Heart left ventricle (tissue), 16 donors: ENCODE results near the gene ASIC4. TPM values are rescaled to one million over a fixed set of nuclear protein-coding genes. Genes with fewer than 3 reads are reported as not detected.

ENCODE experiments used
- ATAC-seq, 4 donors: fragments of 200-7000 bp; cut with Tn5 transposase; one replicate each; pipeline ENCODE4 v1.9.1; 2020 to 2022; ENCODE audit warnings: moderate library complexity in 4 of 4, mild to moderate bottlenecking in 3 of 4, moderate number of reproducible peaks in 1 of 4
- DNase-seq, 5 donors: peaks; one replicate each; pipeline ENCODE4 v3.0.0-alpha.2; 2020
- H3K27ac ChIP-seq, 12 donors: fragments of 200-600 bp; sonication (generic) in 4 of 12; one replicate each; pipeline versions ENCODE4 v1.5.0 to v1.8.0; 2016 to 2022; ENCODE audit warnings: mild to moderate bottlenecking in 2 of 12
- H3K27me3 ChIP-seq, 9 donors: fragments of 200-600 bp; sonication (generic) in 2 of 9; one replicate each; pipeline versions ENCODE4 v1.5.1 to v1.8.0; 2016 to 2022; ENCODE audit warnings: mild to moderate bottlenecking in 3 of 9
- H3K36me3 ChIP-seq, 9 donors: fragments of 200-600 bp; sonication (generic) in 2 of 9; one replicate each; pipeline versions ENCODE4 v1.5.0 to v1.8.0; 2018 to 2022; ENCODE audit warnings: mild to moderate bottlenecking in 2 of 9
- H3K4me1 ChIP-seq, 12 donors: fragments of 200-600 bp; sonication (generic) in 4 of 12; one replicate each; pipeline versions ENCODE4 v1.5.0 to v1.8.0; 2016 to 2022; ENCODE audit warnings: mild to moderate bottlenecking in 3 of 12
- H3K4me3 ChIP-seq, 12 donors: fragments of 200-600 bp; sonication (generic) in 4 of 12; one replicate each; pipeline versions ENCODE4 v1.5.0 to v1.8.0; 2017 to 2022; ENCODE audit warnings: mild to moderate bottlenecking in 9 of 12, moderate library complexity in 4 of 12
- H3K9me3 ChIP-seq, 12 donors: fragments of 200-600 bp; sonication (generic) in 4 of 12; one replicate each; pipeline versions ENCODE4 v1.5.0 to v1.8.0; 2016 to 2022; ENCODE audit warnings: mild to moderate bottlenecking in 1 of 12
- CTCF ChIP-seq, 12 donors: fragments of 200-600 bp; sonication (generic) in 4 of 12; IDR thresholded peaks; one replicate each; pipeline versions ENCODE4 v1.5.0 to v1.8.0; 2018 to 2022; ENCODE audit warnings: antibody characterized with exemption in 12 of 12, mild to moderate bottlenecking in 5 of 12
- POLR2A ChIP-seq, 2 donors: fragments of 450-650 bp; IDR thresholded peaks; one replicate each; pipeline ENCODE4 v1.6.1; 2017; ENCODE audit warnings: antibody characterized with exemption in 2 of 2, mild to moderate bottlenecking in 2 of 2, moderate library complexity in 2 of 2
- WGBS, 4 donors: extraction: QIAGEN DNeasy Blood & Tissue Kit in 2 of 4; methylation state at CpG; one replicate each; pipeline versions ENCODE4 v1.1.5 to v1.1.7; 2013 to 2018; 5-methylcytosine and 5-hydroxymethylcytosine counted together
- intact Hi-C, 10 donors: fragments of 100-400 bp; cut with DNase I; formaldehyde crosslinking; loops; one replicate each; pipeline versions ENCODE4 v1.11.1 to v1.14.2; 2022
- polyA plus RNA-seq, 2 donors: library from polyadenylated mRNA; stranded (reverse); fragments of 200-250 nt; gene quantifications; one replicate each; pipeline ENCODE4 v1.2.3, GENCODE V29; 2013
- total RNA-seq, 9 donors: library from RNA; depleted of rRNA in 2 of 9; stranded (reverse); fragments of >200 nt in 2 of 9; fragmentation: NEBNext Ultra II Directional in 3 of 9; extraction: Animal tissue kit (Norgen Biotek cat#: 25700) in 3 of 9; gene quantifications; one replicate each; pipeline versions ENCODE4 v1.1.0 to v1.2.4, GENCODE V29; 2016 to 2023
- donor health status: ischemic (EF 13 %, LVEDD 7.1; RV severe dilation, severe dysfunction).
- donor health status: healthy with polysubstance abuse.
- donor health status: DM: no; HTN: yes; CAD: no.
- donor health status: DM: no; HTN: no; CAD: no.
- donor health status: ischemic (EF 25% LVEDD 6.9; RV normal size, moderate dysfunction).
- donor health status: ischemic (EF 25% LVEDD 5.7; RV mildly dilated, moderate dysfunction).
- donor health status: healthy.
- donor health status: DM: yes; HTN: yes; CAD: no.
- donor health status: ischemic (EF 35%, LVEDD 5.7; RV mildly dilated, moderate dysfunction).
- donor health status: nonischemic (EF 11% LVEDD 7.7; RV severe dilation, severe dysfunction).
- donor health status: DM: yes; HTN: yes; CAD: no.
- donor health status: PGD.
- donor health status: ischemic (EF 29% LVEDD 5.4; RV normal size, mild dysfunction).
- donor health status: nonischemic (EF 23%, LVEDD 6.1; RV moderate dilation, normal function).

The ASIC4 gene
- total and polyA plus RNA-seq, 11 donors, result 0.03 to 0.10 (median 0.08) TPM; not detected in 8

- TF ChIP-seq POLR2A (IDR thresholded peaks at IDR 0.05) (no peak), CTCF (IDR thresholded peaks at IDR 0.05) (no peak)
- Histone ChIP-seq H3K4me3 (peak overlapping the region; percentile 50 to 92 (median 68)), H3K27me3 (peaks cover 0 to 30% (median 0%) of the 10 kb centered on the region in 9 donors), H3K4me1 (peaks cover 0 to 31% (median 10%) of the 10 kb centered on the region in 12 donors), H3K27ac (peak overlapping the region; percentile 71 to 96 (median 90)), H3K9me3 (no peaks in the 10 kb centered on the region), H3K36me3 (peaks cover 0 to 31% (median 12%) of the 10 kb centered on the region in 9 donors)
- DNase-seq (peak in 1 of 5 donors; percentile 29), ATAC-seq (peak in 2 of 4 donors; percentile 4 to 7)
- WGBS, 4 donors, result 0% methylated on average over 7 to 55 of the region's 55 CpGs
- intact Hi-C loops, result loop anchor here in 4 of 10 donors (1.0 to 5.0 kb wide), 5 partner anchors 26 to 61 kb away; partner anchors contain the start of genes STK11IP (in 2 of the 4) and SLC4A3 (in 1 of the 4)
These were observed 56.6 kb downstream of the ASIC4 start for GRCh38 chr2:219570924-219571310.

- peak; percentile 83 to 91 (median 84) for ATAC-seq
- intact Hi-C loops, result loop anchor here in 4 of 10 donors (1.0 to 5.0 kb wide), 5 partner anchors 25 to 61 kb away; partner anchors contain the start of genes STK11IP (in 2 of the 4) and SLC4A3 (in 1 of the 4)
- 5 to 14% (median 9%) methylated on average over 19 to 42 of the region's 42 CpGs for WGBS, 4 donors
These were observed 57.3 kb downstream of the ASIC4 start, which contains the start of gene OBSL1 for GRCh38 chr2:219571311-219572236. TSS of gene OBSL1 (minus strand) at chr2:219571539. CDS start at chr2:219571232, 307 bp downstream.

GRCh38 chr2:219572237-219573001 lies 58.1 kb downstream of the ASIC4 start, which contains the start of gene INHA:
TSS of gene INHA (plus strand) at chr2:219572310. CDS start at chr2:219572375, 65 bp downstream.
- ATAC-seq (no peak), DNase-seq (no peak)
- TF ChIP-seq CTCF (IDR thresholded peaks at IDR 0.05) (no peak), POLR2A (IDR thresholded peaks at IDR 0.05) (no peak)
- H3K27ac ChIP-seq, result peak within 1 kb of the TSS; percentile 71 to 96 (median 90)
- intact Hi-C loops, result loop anchor here in 2 of 10 donors (5.0 kb wide), 2 partner anchors 55 to 60 kb away; partner anchors contain the start of gene SLC4A3 (in 1 of the 2)
- peaks cover 0 to 37% (median 0%) of the 10 kb centered on the region in 9 donors for H3K27me3 ChIP-seq
- H3K4me1 ChIP-seq, result peaks cover 0 to 33% (median 10%) of the 10 kb centered on the region in 12 donors
- H3K9me3 ChIP-seq, result no peaks in the 10 kb centered on the region
- H3K4me3 ChIP-seq, result peak within 1 kb of the TSS; percentile 50 to 92 (median 68)
- WGBS, 4 donors, result 79 to 88% (median 83%) methylated on average over 13 of the region's 13 CpGs
- peaks cover 0 to 16% (median 0%) of the 10 kb centered on the region in 9 donors for H3K36me3 ChIP-seq

More at GRCh38 chr2:219571311-219572236, 57.3 kb downstream of the ASIC4 start, which contains the start of gene OBSL1:
- H3K27me3 ChIP-seq, result peaks cover 0 to 30% (median 0%) of the 10 kb centered on the region in 9 donors
- H3K36me3 ChIP-seq, result peaks cover 0 to 24% (median 7%) of the 10 kb centered on the region in 9 donors
- TF ChIP-seq CTCF (IDR thresholded peaks at IDR 0.05) (peak in 1 of 12 donors; percentile 15), POLR2A (IDR thresholded peaks at IDR 0.05) (peak in 1 of 2 donors; percentile 39)
- peak within 1 kb of the TSS; percentile 71 to 96 (median 90) for H3K27ac ChIP-seq
- DNase-seq, result peak; percentile 83 to 93 (median 91)
- H3K9me3 ChIP-seq, result no peaks in the 10 kb centered on the region
- peaks cover 0 to 33% (median 10%) of the 10 kb centered on the region in 12 donors for H3K4me1 ChIP-seq
- peak within 1 kb of the TSS; percentile 50 to 92 (median 68) for H3K4me3 ChIP-seq
